Parathyroid adenoma (tissue), 2 donors: ENCODE data around the gene RANBP3.

Experiments
- H2AFZ ChIP-seq: fragments of 300-600 bp; sonication (generic); one replicate; pipeline ENCODE4 v1.7.0; 2017; ENCODE audit warnings: antibody characterized with exemption, mild to moderate bottlenecking
- H3K27ac ChIP-seq: fragments of 300-600 bp; sonication (generic); one replicate; pipeline ENCODE4 v1.7.0; 2017
- H3K27me3 ChIP-seq: fragments of 300-600 bp; sonication (generic); one replicate; pipeline ENCODE4 v1.7.0; 2017; ENCODE audit warnings: low read length; ENCODE audit not compliant: control insufficient read depth, insufficient read depth
- H3K36me3 ChIP-seq: fragments of 300-600 bp; sonication (generic); one replicate; pipeline ENCODE4 v1.7.0; 2017; ENCODE audit warnings: low read length; ENCODE audit not compliant: control insufficient read depth, insufficient read depth
- H3K4me1 ChIP-seq: fragments of 300-600 bp; sonication (generic); one replicate; pipeline ENCODE4 v1.7.0; 2017; ENCODE audit warnings: control low read depth
- H3K4me2 ChIP-seq: fragments of 300-600 bp; sonication (generic); one replicate; pipeline ENCODE4 v1.7.0; 2017; ENCODE audit warnings: low read length
- H3K4me3 ChIP-seq: fragments of 300-600 bp; sonication (generic); one replicate; pipeline ENCODE4 v1.7.0; 2017; ENCODE audit warnings: low read depth, low read length
- H3K79me2 ChIP-seq: fragments of 300-600 bp; sonication (generic); one replicate; pipeline ENCODE4 v1.7.0; 2017; ENCODE audit warnings: control low read depth
- H3K9ac ChIP-seq: fragments of 300-600 bp; sonication (generic); one replicate; pipeline ENCODE4 v1.7.0; 2017; ENCODE audit warnings: mild to moderate bottlenecking
- H3K9me3 ChIP-seq: fragments of 300-600 bp; sonication (generic); one replicate; pipeline ENCODE4 v1.7.0; 2017; ENCODE audit warnings: low read length; ENCODE audit not compliant: control insufficient read depth
- TF ChIP-seq, protein P1 (sequence below): fragments of 300-600 bp; sonication (generic); IDR thresholded peaks from one replicate; pipeline ENCODE4 v1.7.0; 2017; ENCODE audit warnings: antibody characterized with exemption, mild to moderate bottlenecking
- donor health status: primary hyperparathyroidism.

RANBP3 gene

DNA sequence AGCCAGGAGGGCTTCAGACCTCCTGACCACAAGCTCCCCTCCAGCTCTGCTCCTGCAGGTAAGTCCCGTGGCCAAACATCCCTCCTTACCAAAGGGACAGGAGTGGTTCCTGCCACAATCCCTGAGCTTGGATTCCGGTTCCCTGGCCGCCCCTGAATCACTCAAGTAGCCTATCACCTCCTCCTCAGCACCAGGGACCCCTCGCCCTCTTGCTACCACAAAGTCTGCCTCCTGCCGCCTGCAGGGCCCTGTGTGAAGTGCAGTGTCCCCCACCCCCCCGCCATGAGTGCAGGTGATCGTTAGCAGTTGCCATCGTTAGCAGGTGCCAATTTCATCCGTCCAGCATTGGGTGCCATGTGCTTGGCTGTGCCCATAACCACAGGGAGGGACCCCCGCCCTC is 40.8 kb upstream of the RANBP3 start:
- no peaks in the 10 kb centered on the region for H3K79me2 ChIP-seq
- no peaks in the 10 kb centered on the region for H3K36me3 ChIP-seq
- no peaks in the 10 kb centered on the region for H3K4me1 ChIP-seq
- no peak overlapping the region for H2AFZ ChIP-seq
- no peak overlapping the region for H3K9ac ChIP-seq
- H3K4me2 ChIP-seq: no peak overlapping the region
- H3K4me3 ChIP-seq: no peak overlapping the region
- no peak overlapping the region for H3K27ac ChIP-seq
- H3K27me3 ChIP-seq: no peaks in the 10 kb centered on the region
- TF ChIP-seq, protein P1, sequence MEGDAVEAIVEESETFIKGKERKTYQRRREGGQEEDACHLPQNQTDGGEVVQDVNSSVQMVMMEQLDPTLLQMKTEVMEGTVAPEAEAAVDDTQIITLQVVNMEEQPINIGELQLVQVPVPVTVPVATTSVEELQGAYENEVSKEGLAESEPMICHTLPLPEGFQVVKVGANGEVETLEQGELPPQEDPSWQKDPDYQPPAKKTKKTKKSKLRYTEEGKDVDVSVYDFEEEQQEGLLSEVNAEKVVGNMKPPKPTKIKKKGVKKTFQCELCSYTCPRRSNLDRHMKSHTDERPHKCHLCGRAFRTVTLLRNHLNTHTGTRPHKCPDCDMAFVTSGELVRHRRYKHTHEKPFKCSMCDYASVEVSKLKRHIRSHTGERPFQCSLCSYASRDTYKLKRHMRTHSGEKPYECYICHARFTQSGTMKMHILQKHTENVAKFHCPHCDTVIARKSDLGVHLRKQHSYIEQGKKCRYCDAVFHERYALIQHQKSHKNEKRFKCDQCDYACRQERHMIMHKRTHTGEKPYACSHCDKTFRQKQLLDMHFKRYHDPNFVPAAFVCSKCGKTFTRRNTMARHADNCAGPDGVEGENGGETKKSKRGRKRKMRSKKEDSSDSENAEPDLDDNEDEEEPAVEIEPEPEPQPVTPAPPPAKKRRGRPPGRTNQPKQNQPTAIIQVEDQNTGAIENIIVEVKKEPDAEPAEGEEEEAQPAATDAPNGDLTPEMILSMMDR: no peak
- H3K9me3 ChIP-seq: no peaks in the 10 kb centered on the region

DNA sequence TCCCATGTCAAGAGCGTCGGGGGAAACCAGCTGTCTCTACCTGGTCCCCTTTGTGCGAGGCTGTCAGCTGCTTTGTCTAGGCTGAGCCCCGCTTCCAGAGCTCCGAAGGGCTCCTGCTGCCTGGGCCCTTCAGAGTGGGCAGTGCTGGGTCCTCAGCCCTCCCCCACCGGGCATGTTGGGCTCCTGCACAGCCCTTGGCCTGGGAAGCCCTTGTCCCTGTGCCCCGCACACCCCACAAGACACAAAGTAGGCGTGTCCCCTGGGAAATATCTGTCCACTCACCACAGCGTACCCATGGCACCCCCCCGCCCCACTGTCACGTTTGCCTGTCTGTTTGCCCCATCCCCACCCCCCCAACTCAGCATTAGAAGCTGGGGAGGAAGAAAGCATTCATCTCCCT is 39.6 kb upstream of the RANBP3 start:
- TF ChIP-seq, protein P1: no peak
- H2AFZ ChIP-seq: no peak overlapping the region
- no peaks in the 10 kb centered on the region for H3K79me2 ChIP-seq
- no peaks in the 10 kb centered on the region for H3K4me1 ChIP-seq
- H3K36me3 ChIP-seq: no peaks in the 10 kb centered on the region
- H3K4me3 ChIP-seq: no peak overlapping the region
- no peaks in the 10 kb centered on the region for H3K27me3 ChIP-seq
- H3K9ac ChIP-seq: no peak overlapping the region
- H3K4me2 ChIP-seq: no peak overlapping the region
- H3K9me3 ChIP-seq: no peaks in the 10 kb centered on the region
- H3K27ac ChIP-seq: no peak overlapping the region

GRCh38 chr19:6015841-6016545 is 38.1 kb upstream of the RANBP3 start:
- no peak overlapping the region for H3K4me2 ChIP-seq
- TF ChIP-seq, protein P1: no peak
- H3K9ac ChIP-seq: no peak overlapping the region
- no peaks in the 10 kb centered on the region for H3K9me3 ChIP-seq
- H3K36me3 ChIP-seq: no peaks in the 10 kb centered on the region
- no peak overlapping the region for H3K27ac ChIP-seq
- no peaks in the 10 kb centered on the region for H3K27me3 ChIP-seq
- no peaks in the 10 kb centered on the region for H3K4me1 ChIP-seq
- no peaks in the 10 kb centered on the region for H3K79me2 ChIP-seq
- H3K4me3 ChIP-seq: no peak overlapping the region
- H2AFZ ChIP-seq: no peak overlapping the region

GRCh38 chr19:6014551-6015135 is 36.7 kb upstream of the RANBP3 start:
- Histone ChIP-seq H3K79me2 (no peaks in the 10 kb centered on the region), H3K9me3 (no peaks in the 10 kb centered on the region), H3K9ac (no peak overlapping the region), H3K4me2 (no peak overlapping the region), H3K4me1 (no peaks in the 10 kb centered on the region), H3K27me3 (no peaks in the 10 kb centered on the region), H3K4me3 (no peak overlapping the region), H2AFZ (no peak overlapping the region), H3K27ac (no peak overlapping the region), H3K36me3 (no peaks in the 10 kb centered on the region)
- TF ChIP-seq, protein P1: no peak
